HEK293T (cell line): ENCODE results near the gene HECTD1.
"Not testable (repeated sequence)": the region's sequence is repeated elsewhere in the genome, so short reads cannot be mapped to it uniquely, and the experiment has no call there.

Experiments used
- CTCF ChIA-PET: fragments of 350-600 bp; formaldehyde crosslinking; extraction: SDS; loops from one replicate; lab custom pipeline; 2021; ENCODE audit warnings: antibody characterized with exemption, inconsistent platforms; lab: Yijun Ruan, JAX
- POLR2A ChIA-PET: fragments of 350-600 bp; formaldehyde crosslinking; extraction: SDS; loops from one replicate; lab custom pipeline; 2020; ENCODE audit warnings: antibody characterized with exemption, inconsistent platforms; lab: Yijun Ruan, JAX
- DNase-seq: peaks from one replicate; pipeline ENCODE4 v3.0.0; 2012; ENCODE audit warnings: mixed read lengths; ENCODE audit errors: extremely low spot score
- ARNT ChIP-seq: fragments of 450-650 bp; IDR thresholded peaks from 2 replicates; pipeline ENCODE4 v1.6.1; 2017; ENCODE audit warnings: mild to moderate bottlenecking
- BHLHE40 ChIP-seq: fragments of 450-650 bp; IDR thresholded peaks from 2 replicates; pipeline ENCODE4 v1.6.1; 2016; ENCODE audit warnings: mild to moderate bottlenecking, moderate library complexity, borderline replicate concordance
- CTBP1 ChIP-seq: fragments of 450-650 bp; IDR thresholded peaks from 2 replicates; pipeline ENCODE4 v1.6.1; 2016; ENCODE audit warnings: borderline replicate concordance
- ELF4 ChIP-seq: fragments of 450-650 bp; IDR thresholded peaks from 2 replicates; pipeline ENCODE4 v1.6.1; 2017; ENCODE audit warnings: antibody characterized with exemption
- FOXA1 ChIP-seq: fragments of 450-650 bp; IDR thresholded peaks from 2 replicates; pipeline ENCODE4 v1.6.1; 2016; ENCODE audit warnings: mild to moderate bottlenecking
- FOXK2 ChIP-seq: fragments of 450-650 bp; IDR thresholded peaks from 2 replicates; pipeline ENCODE4 v1.6.1; 2016; ENCODE audit warnings: mild to moderate bottlenecking
- FOXM1 ChIP-seq: fragments of 450-650 bp; IDR thresholded peaks from 2 replicates; pipeline ENCODE4 v1.6.1; 2017; ENCODE audit warnings: mild to moderate bottlenecking, borderline replicate concordance
- HDGF ChIP-seq: fragments of 450-650 bp; IDR thresholded peaks from 2 replicates; pipeline ENCODE4 v1.6.1; 2017; ENCODE audit warnings: antibody characterized with exemption, borderline replicate concordance
- L3MBTL2 ChIP-seq: fragments of 450-650 bp; conservative IDR thresholded peaks from 2 replicates; pipeline ENCODE4 v1.6.1; 2016; ENCODE audit warnings: mild to moderate bottlenecking
- LEF1 ChIP-seq: fragments of 450-650 bp; IDR thresholded peaks from 2 replicates; pipeline ENCODE4 v1.6.1; 2017; ENCODE audit warnings: mild to moderate bottlenecking, borderline replicate concordance
- NFRKB ChIP-seq: fragments of 450-650 bp; IDR thresholded peaks from 2 replicates; pipeline ENCODE4 v1.6.1; 2016; ENCODE audit warnings: mild to moderate bottlenecking, moderate library complexity
- PKNOX1 ChIP-seq: fragments of 450-650 bp; IDR thresholded peaks from 2 replicates; pipeline ENCODE4 v1.6.1; 2016
- SP1 ChIP-seq: fragments of 450-650 bp; IDR thresholded peaks from 2 replicates; pipeline ENCODE4 v1.6.1; 2017
- SUZ12 ChIP-seq: fragments of 450-650 bp; IDR thresholded peaks from 2 replicates; pipeline ENCODE4 v1.6.1; 2016; ENCODE audit warnings: mild to moderate bottlenecking
- TARDBP ChIP-seq: fragments of 450-650 bp; IDR thresholded peaks from 2 replicates; pipeline ENCODE4 v1.6.1; 2016
- ZNF384 ChIP-seq: fragments of 450-650 bp; IDR thresholded peaks from 2 replicates; pipeline ENCODE4 v1.6.1; 2016

The HECTD1 gene

GRCh38 chr14:31189346-31190218 is 18.0 kb downstream of the HECTD1 start:
- POLR2A ChIA-PET, result no interaction called here
- TF ChIP-seq ZNF384 (no peak), HDGF (no peak), SUZ12 (no peak), BHLHE40 (no peak)
- CTCF ChIA-PET, result interaction anchor here (0.6 kb wide), 1 partner anchor 14 kb away, joined by 3 read pairs; no protein-coding TSS in a partner anchor
- DNase-seq, result no peak

- POLR2A ChIA-PET, result no interaction called here
- CTCF ChIA-PET, result no interaction called here
- no peak for DNase-seq
- TF ChIP-seq LEF1 (no peak), HDGF (no peak), SP1 (no peak), CTBP1 (no peak), ZNF384 (no peak), FOXK2 (no peak), BHLHE40 (no peak), TARDBP (no peak), ARNT (no peak), NFRKB (no peak), FOXA1 (no peak), PKNOX1 (no peak), L3MBTL2 (no peak), FOXM1 (no peak), SUZ12 (no peak), ELF4 (no peak)
These were observed 18.8 kb downstream of the HECTD1 start for GRCh38 chr14:31188744-31189143.

- DNase-seq, result not testable (repeated sequence)
- CTCF ChIA-PET, result interaction anchor here (0.7 kb wide), 1 partner anchor 93 kb away, joined by 4 read pairs; no protein-coding TSS in a partner anchor
- POLR2A ChIA-PET, result interaction anchor here (0.8 kb wide), 1 partner anchor 33 kb away, joined by 3 read pairs; no protein-coding TSS in a partner anchor
These were observed 25.6 kb downstream of the HECTD1 start for GRCh38 chr14:31182016-31182415.

GRCh38 chr14:31181271-31181670 is 26.3 kb downstream of the HECTD1 start:
- TF ChIP-seq FOXK2 (no peak), FOXA1 (no peak), NFRKB (no peak), SP1 (no peak), BHLHE40 (no peak), ZNF384 (no peak), PKNOX1 (no peak), TARDBP (no peak), LEF1 (no peak), L3MBTL2 (no peak), SUZ12 (no peak), ELF4 (no peak), HDGF (no peak)
- ChIA-PET CTCF (no interaction called here), POLR2A (no interaction called here)
- no peak for DNase-seq

GRCh38 chr14:31180299-31181051 is 27.1 kb downstream of the HECTD1 start:
- TF ChIP-seq SUZ12 (no peak), ARNT (no peak)
- POLR2A ChIA-PET, result no interaction called here
- CTCF ChIA-PET, result no interaction called here
- no peak for DNase-seq

GRCh38 chr14:31174433-31174832 is 33.2 kb downstream of the HECTD1 start:
- TF ChIP-seq HDGF, result no peak
- no peak for TF ChIP-seq ZNF384
- no peak for TF ChIP-seq CTBP1
- DNase-seq, result no peak
- ChIA-PET POLR2A (no interaction called here), CTCF (no interaction called here)

GRCh38 chr14:31173120-31173837 is 34.3 kb downstream of the HECTD1 start:
- CTCF ChIA-PET, result interaction anchor here (1.0 kb wide), 1 partner anchor 163 kb away, joined by 3 read pairs; no protein-coding TSS in a partner anchor
- TF ChIP-seq NFRKB, result no peak
- no peak for TF ChIP-seq ARNT
- TF ChIP-seq FOXA1, result no peak
- no peak for TF ChIP-seq PKNOX1
- no peak for TF ChIP-seq L3MBTL2
- no peak for TF ChIP-seq TARDBP
- no peak for TF ChIP-seq SP1
- no peak for TF ChIP-seq FOXM1
- no peak for TF ChIP-seq FOXK2
- TF ChIP-seq SUZ12, result no peak
- TF ChIP-seq BHLHE40, result no peak
- no peak for TF ChIP-seq ELF4
- TF ChIP-seq ZNF384, result no peak
- POLR2A ChIA-PET, result no interaction called here
- no peak for DNase-seq
